Measurements from ENCODE around the gene MERTK.

DNA sequence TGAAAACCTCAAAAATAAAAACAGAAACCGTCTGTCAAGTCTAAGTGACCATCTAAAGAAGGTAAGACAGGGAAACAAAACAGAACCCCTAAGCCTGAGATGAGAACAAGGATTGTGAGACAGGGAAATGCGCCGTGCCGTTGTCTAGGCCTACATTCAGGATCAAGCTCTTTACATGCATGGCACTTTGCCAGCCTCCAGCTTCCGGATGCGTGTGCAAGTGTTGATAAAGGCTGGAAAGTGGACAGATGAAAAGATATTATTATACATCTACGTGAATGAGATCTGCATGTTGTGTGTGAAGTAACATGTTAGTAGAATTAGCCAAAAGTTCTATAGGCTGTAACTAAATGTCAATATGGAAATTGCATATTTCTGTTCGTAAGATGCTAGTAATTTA, 128.1 kb downstream of the MERTK start:
- no peak for TF ChIP-seq CTCF (conservative IDR thresholded peaks at IDR 0.05; ENCODE audit: low read depth, low read length)
- TF ChIP-seq EZH2 (IDR thresholded peaks at IDR 0.05; ENCODE audit: borderline replicate concordance, low read depth, low read length, poor library complexity, severe bottlenecking), result no peak

Measured in A673 (cell line).